Naive B cell (primary cell): ENCODE results near the gene ZNF563. TPM values are rescaled to one million over a fixed set of nuclear protein-coding genes. Genes with fewer than 3 reads are reported as not detected.

Source experiments
- ATAC-seq, 2 donors: fragments of 150-1000 bp; cut with Tn5 transposase; 2 replicates each; pipeline ENCODE4 v1.10.0; 2021; ENCODE audit warnings: low read depth in 2 of 2, mild to moderate bottlenecking in 2 of 2, moderate library complexity in 2 of 2
- DNase-seq: peaks from one replicate; pipeline ENCODE4 v3.0.0; 2022
- H3K27ac Mint-ChIP-seq, 6 donors: one replicate each; pipeline ENCODE4 v1.8.0; 2020 to 2022; ENCODE audit warnings: mild to moderate bottlenecking in 6 of 6, mixed read lengths in 6 of 6, moderate library complexity in 5 of 6, inconsistent platforms in 2 of 6
- H3K27me3 Mint-ChIP-seq, 3 donors: one replicate each; pipeline ENCODE4 v1.8.0; 2021 to 2022; ENCODE audit warnings: mixed read lengths in 3 of 3, mild to moderate bottlenecking in 1 of 3
- H3K36me3 Mint-ChIP-seq, 2 donors: one replicate each; pipeline ENCODE4 v1.8.0; 2020 to 2022; ENCODE audit warnings: mixed read lengths in 2 of 2, inconsistent platforms in 1 of 2, mild to moderate bottlenecking in 1 of 2
- H3K4me1 Mint-ChIP-seq, 3 donors: one replicate each; pipeline ENCODE4 v1.8.0; 2020 to 2022; ENCODE audit warnings: mixed read lengths in 3 of 3, inconsistent platforms in 1 of 3, mild to moderate bottlenecking in 1 of 3, moderate library complexity in 1 of 3
- H3K4me3 Mint-ChIP-seq, 8 donors: one replicate each; pipeline ENCODE4 v1.8.0; 2020 to 2022; ENCODE audit warnings: mild to moderate bottlenecking in 8 of 8, mixed read lengths in 8 of 8, moderate library complexity in 8 of 8, inconsistent platforms in 2 of 8
- H3K9me3 Mint-ChIP-seq, 7 donors: one replicate each; pipeline ENCODE4 v1.8.0; 2020 to 2022; ENCODE audit warnings: mixed read lengths in 7 of 7, mild to moderate bottlenecking in 5 of 7, inconsistent platforms in 2 of 7, moderate library complexity in 1 of 7
- polyA plus RNA-seq, 6 donors: library from polyadenylated mRNA; unstranded; fragments of 300-500 nt; fragmentation: Illumina TruSeq; gene quantifications; one replicate each; pipeline ENCODE4 v1.2.3, GENCODE V29; 2021; ENCODE audit warnings: low read depth in 6 of 6

ZNF563 gene
- polyA plus RNA-seq, 6 donors from 2014 or later = 2.6 to 6.0 (median 3.9) TPM

DNA sequence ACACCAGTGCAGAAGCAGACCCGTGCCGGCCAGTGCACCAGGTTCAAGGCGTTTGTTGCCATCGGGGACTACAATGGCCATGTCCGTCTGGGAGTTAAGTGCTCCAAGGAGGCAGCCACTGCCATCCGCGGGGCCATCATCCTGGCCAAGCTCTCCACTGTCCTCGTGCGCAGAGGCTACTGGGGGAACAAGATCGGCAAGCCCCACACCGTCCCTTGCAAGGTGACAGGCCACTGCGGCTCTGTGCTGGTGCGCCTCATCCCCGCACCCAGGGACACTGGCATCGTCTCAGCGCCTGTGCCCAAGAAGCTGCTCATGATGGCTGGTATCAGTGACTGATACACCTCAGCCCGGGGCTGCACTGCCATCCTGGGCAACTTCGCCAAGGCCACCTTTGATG is 48.8 kb downstream of the ZNF563 start:
- ATAC-seq = no peak
- H3K36me3 Mint-ChIP-seq = peaks cover 0 to 6% of the 10 kb centered on the region in 2 donors
- no peak for DNase-seq
- H3K27ac Mint-ChIP-seq = no peak overlapping the region
- peaks cover 16 to 56% (median 44%) of the 10 kb centered on the region in 3 donors for H3K4me1 Mint-ChIP-seq
- peaks cover 0 to 4% (median 0%) of the 10 kb centered on the region in 7 donors for H3K9me3 Mint-ChIP-seq
- H3K27me3 Mint-ChIP-seq = no peaks in the 10 kb centered on the region
- no peak overlapping the region for H3K4me3 Mint-ChIP-seq

DNA sequence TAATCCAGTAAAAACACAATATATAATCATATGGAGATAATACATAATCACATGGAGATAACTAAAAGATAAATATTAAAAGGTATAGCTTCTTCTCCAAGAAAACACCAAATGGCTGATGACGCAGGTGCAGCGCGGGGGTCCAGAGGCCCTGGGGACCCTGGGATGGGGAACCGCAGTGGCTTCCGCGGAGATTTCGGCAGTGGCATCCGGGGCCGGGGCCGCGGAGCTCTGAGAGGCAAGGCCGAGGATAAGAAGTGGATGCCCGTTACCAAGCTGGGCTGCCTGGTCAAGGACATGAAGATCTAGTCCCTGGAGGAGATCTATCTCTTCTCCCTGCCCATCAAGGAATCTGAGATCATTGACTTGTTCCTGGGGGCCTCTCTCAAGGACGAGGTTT is 49.2 kb downstream of the ZNF563 start:
- Mint-ChIP-seq H3K27me3 (no peaks in the 10 kb centered on the region), H3K27ac (no peak overlapping the region), H3K4me3 (no peak overlapping the region), H3K9me3 (peaks cover 0 to 7% (median 0%) of the 10 kb centered on the region in 7 donors), H3K36me3 (peaks cover 0 to 10% of the 10 kb centered on the region in 2 donors), H3K4me1 (peaks cover 16 to 56% (median 44%) of the 10 kb centered on the region in 3 donors)
- ATAC-seq (no peak), DNase-seq (no peak)

DNA sequence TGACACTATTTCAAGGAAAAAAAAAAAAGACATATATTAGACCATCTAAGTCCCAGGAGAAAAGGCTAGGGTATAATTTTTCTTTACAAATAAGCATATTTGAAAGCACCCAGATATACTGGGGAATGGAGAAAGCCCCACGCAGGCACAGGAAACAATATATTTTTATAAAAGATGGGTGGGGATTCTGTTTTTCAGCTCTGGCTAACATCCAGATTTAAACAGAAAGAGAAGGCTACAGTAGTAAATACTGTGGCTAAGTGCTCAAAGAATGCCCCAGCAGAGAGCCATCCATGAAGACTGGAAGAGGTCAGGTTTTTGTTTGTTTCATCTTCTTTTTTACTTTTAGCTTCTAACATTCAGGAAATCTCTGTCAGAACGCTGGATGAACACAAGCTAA is 54.7 kb downstream of the ZNF563 start:
- H3K27ac Mint-ChIP-seq = peak overlapping the region in 1 of 6 donors; percentile 34
- H3K36me3 Mint-ChIP-seq = peaks cover 37 to 42% of the 10 kb centered on the region in 2 donors
- peaks cover 3 to 49% (median 33%) of the 10 kb centered on the region in 7 donors for H3K9me3 Mint-ChIP-seq
- H3K4me3 Mint-ChIP-seq = peak overlapping the region in 1 of 8 donors; percentile 7
- peaks cover 23 to 53% (median 45%) of the 10 kb centered on the region in 3 donors for H3K4me1 Mint-ChIP-seq
- no peaks in the 10 kb centered on the region for H3K27me3 Mint-ChIP-seq
- DNase-seq (no peak), ATAC-seq (no peak)

DNA sequence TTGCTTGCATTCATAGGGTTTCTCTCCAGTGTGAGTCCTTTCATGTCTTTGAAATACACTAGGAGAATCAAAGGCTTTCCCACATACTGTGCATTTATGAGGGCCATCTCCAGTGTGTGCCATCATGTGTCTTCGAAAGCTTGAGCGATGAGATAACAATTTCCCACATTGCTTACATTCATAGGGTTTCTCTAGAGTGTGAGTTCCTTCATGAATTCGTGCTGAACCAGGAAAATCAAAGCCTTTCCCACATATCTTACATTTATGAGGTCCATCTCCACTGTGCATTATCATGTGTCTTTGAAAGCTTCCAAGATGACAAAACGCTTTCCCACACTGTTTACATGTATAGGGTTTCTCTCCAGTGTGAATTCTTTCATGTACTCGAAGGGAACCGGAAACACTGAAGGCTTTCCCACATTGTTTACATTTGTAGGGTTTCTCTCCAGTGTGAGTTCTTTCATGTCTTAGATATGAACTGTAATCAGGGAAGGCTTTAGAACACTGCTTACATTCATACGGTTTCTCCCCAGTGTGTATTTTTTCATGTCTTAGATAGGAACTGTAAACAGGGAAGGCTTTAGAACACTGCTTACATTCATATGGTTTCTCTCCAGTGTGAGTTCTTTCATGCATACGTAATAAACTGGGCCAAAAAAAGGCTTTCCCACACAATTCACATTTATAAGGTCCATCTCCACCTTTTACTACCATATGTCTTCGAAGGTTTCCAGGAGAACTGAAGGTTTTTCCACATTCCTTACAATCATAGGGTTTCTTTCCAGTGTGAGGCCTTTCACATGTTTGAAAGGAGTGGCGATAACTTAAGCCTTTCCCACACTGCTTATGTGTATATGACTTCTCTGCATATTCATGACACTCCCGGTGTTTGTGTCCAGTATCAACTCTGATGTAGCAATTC is 60.2 kb downstream of the ZNF563 start:
- ATAC-seq (no peak), DNase-seq (no peak)
- Mint-ChIP-seq H3K27me3 (no peaks in the 10 kb centered on the region), H3K27ac (peak overlapping the region in 1 of 6 donors; percentile 70), H3K4me3 (no peak overlapping the region), H3K4me1 (peaks cover 9 to 19% (median 11%) of the 10 kb centered on the region in 3 donors), H3K9me3 (peaks cover 17 to 77% (median 65%) of the 10 kb centered on the region in 7 donors), H3K36me3 (peaks cover 67 to 72% of the 10 kb centered on the region in 2 donors)

DNA sequence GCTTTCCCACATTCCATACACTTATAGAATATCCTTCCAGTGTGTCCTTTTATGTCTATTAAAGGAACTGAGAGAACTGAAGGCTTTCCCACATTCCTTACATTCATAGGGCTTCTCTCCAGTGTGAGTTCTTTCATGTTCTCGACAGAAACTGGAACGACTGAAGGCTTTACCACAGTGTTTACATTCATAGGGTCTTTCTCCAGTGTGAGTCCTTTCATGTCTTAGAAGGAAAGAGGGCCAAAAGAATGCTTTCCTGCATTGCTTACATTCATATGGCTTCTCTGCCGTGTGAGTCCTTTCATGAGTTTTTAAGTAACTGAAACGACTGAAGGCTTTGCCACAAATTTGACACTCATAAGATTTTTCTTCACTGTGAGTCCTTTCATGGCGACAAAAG is 61.0 kb downstream of the ZNF563 start:
- H3K9me3 Mint-ChIP-seq = peaks cover 17 to 74% (median 63%) of the 10 kb centered on the region in 7 donors
- no peak for DNase-seq
- H3K4me1 Mint-ChIP-seq = peaks cover 7 to 12% (median 9%) of the 10 kb centered on the region in 3 donors
- H3K27ac Mint-ChIP-seq = no peak overlapping the region
- H3K27me3 Mint-ChIP-seq = no peaks in the 10 kb centered on the region
- no peak for ATAC-seq
- peaks cover 63 to 65% of the 10 kb centered on the region in 2 donors for H3K36me3 Mint-ChIP-seq
- H3K4me3 Mint-ChIP-seq = no peak overlapping the region

DNA sequence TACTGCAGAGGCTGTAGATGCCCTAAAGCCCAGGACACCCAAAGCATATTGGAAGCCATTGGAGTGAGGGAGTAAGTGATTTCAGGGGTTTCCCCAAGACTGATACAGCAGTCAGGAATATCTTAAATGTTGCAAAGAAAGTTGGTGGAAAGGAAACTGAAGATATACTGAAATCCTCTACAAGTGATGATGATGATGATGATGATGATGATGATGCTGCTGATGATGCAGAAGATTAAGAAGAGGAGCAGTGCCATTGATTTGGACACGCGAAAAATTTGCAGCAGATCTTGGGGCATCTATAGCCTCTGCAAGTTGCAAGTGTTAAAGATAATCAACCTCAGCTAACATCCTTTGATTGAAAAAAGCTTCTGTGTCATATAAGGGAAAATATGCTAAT is 62.6 kb downstream of the ZNF563 start:
- Mint-ChIP-seq H3K27me3 (no peaks in the 10 kb centered on the region), H3K4me3 (no peak overlapping the region), H3K4me1 (no peaks in the 10 kb centered on the region), H3K36me3 (peaks cover 48 to 50% of the 10 kb centered on the region in 2 donors), H3K9me3 (peaks cover 17 to 61% (median 48%) of the 10 kb centered on the region in 7 donors), H3K27ac (no peak overlapping the region)
- DNase-seq = no peak
- no peak for ATAC-seq

Other genes starting within 250 kb of the ZNF563 start
- gene ZNF20, start 193.3 kb downstream of the ZNF563 start, polyA plus RNA-seq = 1 to 10 TPM; 1.8 to 5.5 (median 2.9) TPM
- gene ZNF625, start 176.9 kb downstream of the ZNF563 start, polyA plus RNA-seq = 1 to 10 TPM in 2 of 6 donors, under 1 TPM in 3, not detected in 1; 0.47 to 1.2 (median 0.95) TPM
- gene ZNF136, start 170.5 kb downstream of the ZNF563 start, polyA plus RNA-seq = 10 to 100 TPM; 21.6 to 33.2 (median 25.2) TPM
- 10 to 100 TPM; 13.9 to 21.7 (median 15.3) TPM for gene ZNF44, start 38.8 kb downstream of the ZNF563 start, polyA plus RNA-seq
- gene ZNF442, start 32.0 kb upstream of the ZNF563 start, polyA plus RNA-seq = 1 to 10 TPM in 5 of 6 donors, not detected in 1; 1.7 to 2.5 (median 2.1) TPM
- 1 to 10 TPM; 2.0 to 9.5 (median 5.9) TPM for gene ZNF799, start 67.6 kb upstream of the ZNF563 start, polyA plus RNA-seq
- 1 to 10 TPM; 1.4 to 4.3 (median 3.1) TPM for gene ZNF443, start 107.4 kb upstream of the ZNF563 start, polyA plus RNA-seq
- gene ZNF709, start 151.2 kb upstream of the ZNF563 start, polyA plus RNA-seq = 1 to 10 TPM in 5 of 6 donors, not detected in 1; 1.4 to 2.8 (median 2.3) TPM
- 10 to 100 TPM; 14.8 to 22.7 (median 18.7) TPM for gene ZNF564, start 217.8 kb upstream of the ZNF563 start, polyA plus RNA-seq